Esophagus squamous epithelium (tissue), 4 donors: ENCODE results near the gene PCLO.

Source experiments
- POLR2A ChIP-seq, 4 donors: fragments of 450-650 bp; IDR thresholded peaks; one replicate each; pipeline ENCODE4 v1.6.1; 2017; ENCODE audit warnings: antibody characterized with exemption in 4 of 4, mild to moderate bottlenecking in 4 of 4, moderate library complexity in 3 of 4
- TF ChIP-seq, protein P1 (sequence below), 6 experiments: fragments of 450-650 bp in 4 of 6; fragments of 200-600 bp in 2 of 6; sonication (generic) in 2 of 6; IDR thresholded peaks; one replicate each; pipeline ENCODE4 v1.5.1; 2016 to 2019; ENCODE audit warnings: antibody characterized with exemption in 6 of 6, mild to moderate bottlenecking in 4 of 6, moderate library complexity in 4 of 6

DNA sequence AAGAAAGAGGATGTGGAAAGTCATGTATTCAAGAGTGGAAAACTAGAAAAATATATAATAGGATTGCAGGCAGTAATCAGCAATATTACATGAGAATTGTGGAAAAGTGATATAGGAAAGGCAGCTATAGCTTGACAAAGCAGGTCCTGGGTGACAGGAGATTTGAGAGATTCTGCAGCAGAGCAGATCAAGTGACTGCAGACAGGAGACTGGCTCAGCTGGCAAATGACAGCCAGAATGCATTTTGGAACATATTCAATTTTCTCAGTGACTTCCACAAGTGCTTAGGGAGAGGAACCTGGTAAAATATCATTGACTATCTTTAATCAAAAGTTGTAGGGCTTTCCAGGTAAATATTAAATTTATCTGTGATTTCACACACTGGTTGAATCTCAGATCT, 458.6 kb downstream of the PCLO start:
- TF ChIP-seq, protein P1, sequence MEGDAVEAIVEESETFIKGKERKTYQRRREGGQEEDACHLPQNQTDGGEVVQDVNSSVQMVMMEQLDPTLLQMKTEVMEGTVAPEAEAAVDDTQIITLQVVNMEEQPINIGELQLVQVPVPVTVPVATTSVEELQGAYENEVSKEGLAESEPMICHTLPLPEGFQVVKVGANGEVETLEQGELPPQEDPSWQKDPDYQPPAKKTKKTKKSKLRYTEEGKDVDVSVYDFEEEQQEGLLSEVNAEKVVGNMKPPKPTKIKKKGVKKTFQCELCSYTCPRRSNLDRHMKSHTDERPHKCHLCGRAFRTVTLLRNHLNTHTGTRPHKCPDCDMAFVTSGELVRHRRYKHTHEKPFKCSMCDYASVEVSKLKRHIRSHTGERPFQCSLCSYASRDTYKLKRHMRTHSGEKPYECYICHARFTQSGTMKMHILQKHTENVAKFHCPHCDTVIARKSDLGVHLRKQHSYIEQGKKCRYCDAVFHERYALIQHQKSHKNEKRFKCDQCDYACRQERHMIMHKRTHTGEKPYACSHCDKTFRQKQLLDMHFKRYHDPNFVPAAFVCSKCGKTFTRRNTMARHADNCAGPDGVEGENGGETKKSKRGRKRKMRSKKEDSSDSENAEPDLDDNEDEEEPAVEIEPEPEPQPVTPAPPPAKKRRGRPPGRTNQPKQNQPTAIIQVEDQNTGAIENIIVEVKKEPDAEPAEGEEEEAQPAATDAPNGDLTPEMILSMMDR (IDR thresholded peaks at IDR 0.05): no peak
- TF ChIP-seq POLR2A (IDR thresholded peaks at IDR 0.05): no peak
